Uterus (tissue), 4 donors: ENCODE results near the gene SRRM5. TPM values are rescaled to one million over a fixed set of nuclear protein-coding genes. Genes with fewer than 3 reads are reported as not detected.

Experiments
- DNase-seq, 2 donors: peaks; one replicate each; pipeline ENCODE4 v3.0.0-alpha.2; 2019 to 2020
- H3K27ac ChIP-seq, 2 donors: fragments of 200-600 bp; sonication (generic); 1 replicate in 1 of 2; 2 replicates in 1 of 2; pipeline ENCODE4 v1.5.1; 2016 to 2018
- H3K27me3 ChIP-seq, 2 donors: fragments of 200-600 bp; sonication (generic); one replicate each; pipeline ENCODE4 v1.5.1; 2018 to 2019; ENCODE audit warnings: control low read depth in 1 of 2
- H3K36me3 ChIP-seq, 2 donors: fragments of 200-600 bp; sonication (generic); one replicate each; pipeline ENCODE4 v1.5.1; 2019; ENCODE audit warnings: control low read depth in 1 of 2
- H3K4me1 ChIP-seq, 2 donors: fragments of 200-600 bp; sonication (generic); one replicate each; pipeline ENCODE4 v1.5.1; 2018 to 2019; ENCODE audit warnings: control low read depth in 1 of 2
- H3K4me3 ChIP-seq, 2 donors: fragments of 200-600 bp; sonication (generic); 1 replicate in 1 of 2; 2 replicates in 1 of 2; pipeline ENCODE4 v1.5.1; 2018 to 2019; ENCODE audit warnings: mild to moderate bottlenecking in 1 of 2
- H3K9me3 ChIP-seq, 2 donors: fragments of 200-600 bp; sonication (generic); one replicate each; pipeline ENCODE4 v1.5.1; 2019; ENCODE audit warnings: control low read depth in 1 of 2
- POLR2A ChIP-seq, 2 donors: fragments of 450-650 bp; IDR thresholded peaks; one replicate each; pipeline ENCODE4 v1.6.1; 2016; ENCODE audit warnings: antibody characterized with exemption in 2 of 2, mild to moderate bottlenecking in 1 of 2, moderate library complexity in 1 of 2
- intact Hi-C: fragments of 100-400 bp; cut with DNase I; formaldehyde crosslinking; loops from one replicate; pipeline ENCODE4 v1.15.1; 2023; ENCODE audit warnings: low total_unique reads
- total RNA-seq, 4 donors: library from RNA; depleted of rRNA in 3 of 4; stranded (reverse); fragments of >200 nt in 3 of 4; gene quantifications; one replicate each; pipeline versions ENCODE4 v1.1.0 to v1.2.4, GENCODE V29; 2014 to 2023
- TF ChIP-seq, protein P1 (sequence below), 4 experiments: fragments of 200-600 bp in 2 of 4; fragments of 450-650 bp in 2 of 4; sonication (generic) in 2 of 4; IDR thresholded peaks; one replicate each; pipeline ENCODE4 v1.5.1; 2016 to 2019; ENCODE audit warnings: antibody characterized with exemption in 4 of 4, mild to moderate bottlenecking in 2 of 4, moderate library complexity in 1 of 4
- donor health status: DM: yes; HTN: yes; CAD: no.

Gene SRRM5
- total RNA-seq, 4 donors from 2014 or later, result 0.58 TPM; not detected in 3

GRCh38 chr19:43607238-43608205 is 4.4 kb upstream of the SRRM5 start:
- intact Hi-C loops, result no loop called here
- Histone ChIP-seq H3K27ac (no peak overlapping the region), H3K36me3 (no peaks in the 10 kb centered on the region)

DNA sequence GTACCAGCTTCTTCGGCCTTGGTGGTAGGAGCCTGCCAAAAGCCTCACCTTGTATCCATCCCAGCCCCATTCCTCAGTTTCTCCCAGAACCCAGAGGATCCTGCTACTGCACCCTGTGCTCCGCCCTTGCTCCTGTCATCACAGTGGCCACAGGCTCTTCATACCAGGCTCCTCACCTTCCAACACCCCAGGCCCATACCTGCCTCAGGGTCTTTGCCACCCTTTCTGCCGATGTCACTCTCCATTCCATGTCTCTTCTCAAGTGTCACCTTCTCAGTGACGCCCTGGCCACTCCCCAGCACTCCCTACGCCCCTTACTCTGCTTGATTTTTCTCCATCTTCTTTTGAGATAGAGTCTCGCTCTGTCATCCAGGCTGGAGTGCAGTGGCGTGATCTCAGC is 2.0 kb upstream of the SRRM5 start:
- no peak for DNase-seq
- H3K36me3 ChIP-seq, result no peaks in the 10 kb centered on the region
- H3K4me3 ChIP-seq, result no peak overlapping the region
- no peaks in the 10 kb centered on the region for H3K9me3 ChIP-seq
- intact Hi-C loops, result no loop called here
- TF ChIP-seq POLR2A (IDR thresholded peaks at IDR 0.05), result no peak
- H3K27me3 ChIP-seq, result no peaks in the 10 kb centered on the region
- no peaks in the 10 kb centered on the region for H3K4me1 ChIP-seq
- no peak overlapping the region for H3K27ac ChIP-seq

More at GRCh38 chr19:43607238-43608205, 4.4 kb upstream of the SRRM5 start:
- Histone ChIP-seq H3K9me3 (no peaks in the 10 kb centered on the region), H3K27me3 (no peaks in the 10 kb centered on the region), H3K4me1 (no peaks in the 10 kb centered on the region), H3K4me3 (no peak overlapping the region)
- no peak for DNase-seq
- TF ChIP-seq, protein P1, sequence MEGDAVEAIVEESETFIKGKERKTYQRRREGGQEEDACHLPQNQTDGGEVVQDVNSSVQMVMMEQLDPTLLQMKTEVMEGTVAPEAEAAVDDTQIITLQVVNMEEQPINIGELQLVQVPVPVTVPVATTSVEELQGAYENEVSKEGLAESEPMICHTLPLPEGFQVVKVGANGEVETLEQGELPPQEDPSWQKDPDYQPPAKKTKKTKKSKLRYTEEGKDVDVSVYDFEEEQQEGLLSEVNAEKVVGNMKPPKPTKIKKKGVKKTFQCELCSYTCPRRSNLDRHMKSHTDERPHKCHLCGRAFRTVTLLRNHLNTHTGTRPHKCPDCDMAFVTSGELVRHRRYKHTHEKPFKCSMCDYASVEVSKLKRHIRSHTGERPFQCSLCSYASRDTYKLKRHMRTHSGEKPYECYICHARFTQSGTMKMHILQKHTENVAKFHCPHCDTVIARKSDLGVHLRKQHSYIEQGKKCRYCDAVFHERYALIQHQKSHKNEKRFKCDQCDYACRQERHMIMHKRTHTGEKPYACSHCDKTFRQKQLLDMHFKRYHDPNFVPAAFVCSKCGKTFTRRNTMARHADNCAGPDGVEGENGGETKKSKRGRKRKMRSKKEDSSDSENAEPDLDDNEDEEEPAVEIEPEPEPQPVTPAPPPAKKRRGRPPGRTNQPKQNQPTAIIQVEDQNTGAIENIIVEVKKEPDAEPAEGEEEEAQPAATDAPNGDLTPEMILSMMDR (IDR thresholded peaks at IDR 0.05), result no peak
- no peak for TF ChIP-seq POLR2A (IDR thresholded peaks at IDR 0.05)

GRCh38 chr19:43610493-43610892 is 1.4 kb upstream of the SRRM5 start:
- no peak overlapping the region for H3K4me3 ChIP-seq
- DNase-seq, result no peak
- TF ChIP-seq POLR2A (IDR thresholded peaks at IDR 0.05), result no peak
- TF ChIP-seq, protein P1 (IDR thresholded peaks at IDR 0.05), result no peak
- H3K27ac ChIP-seq, result no peak overlapping the region
- H3K27me3 ChIP-seq, result no peaks in the 10 kb centered on the region
- intact Hi-C loops, result no loop called here
- H3K9me3 ChIP-seq, result no peaks in the 10 kb centered on the region
- H3K36me3 ChIP-seq, result no peaks in the 10 kb centered on the region
- no peaks in the 10 kb centered on the region for H3K4me1 ChIP-seq

GRCh38 chr19:43612374-43612773 is 486 bp downstream of the SRRM5 start:
- intact Hi-C loops, result no loop called here
- Histone ChIP-seq H3K4me1 (no peaks in the 10 kb centered on the region), H3K27ac (no peak overlapping the region), H3K36me3 (no peaks in the 10 kb centered on the region), H3K4me3 (no peak overlapping the region), H3K9me3 (no peaks in the 10 kb centered on the region), H3K27me3 (no peaks in the 10 kb centered on the region)
- no peak for TF ChIP-seq POLR2A (IDR thresholded peaks at IDR 0.05)
- TF ChIP-seq, protein P1 (IDR thresholded peaks at IDR 0.05), result no peak
- DNase-seq, result no peak

DNA sequence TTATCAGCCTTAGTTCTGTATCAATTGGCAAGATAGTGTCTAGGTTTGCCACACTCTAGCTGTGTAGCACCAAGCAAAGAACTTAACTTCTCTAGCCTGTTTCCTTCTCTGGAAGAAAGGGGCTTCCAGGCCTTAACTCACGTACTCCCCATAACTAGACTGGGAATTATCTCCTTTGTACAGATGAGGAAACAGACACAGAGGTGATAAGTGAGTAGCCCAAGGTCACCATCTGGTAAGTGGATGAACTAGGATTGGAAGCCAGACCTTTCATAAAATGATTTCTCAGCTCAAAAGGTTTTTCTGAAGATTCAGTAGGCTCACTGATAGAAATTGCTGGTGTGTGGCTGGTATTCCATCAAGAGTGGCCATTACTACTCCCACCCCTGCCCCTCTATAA is 4.4 kb downstream of the SRRM5 start:
- intact Hi-C loops, result no loop called here
- no peak overlapping the region for H3K27ac ChIP-seq
- TF ChIP-seq, protein P1 (IDR thresholded peaks at IDR 0.05), result no peak
- TF ChIP-seq POLR2A (IDR thresholded peaks at IDR 0.05), result no peak
- H3K36me3 ChIP-seq, result no peaks in the 10 kb centered on the region
- H3K4me1 ChIP-seq, result peaks cover 0 to 5% of the 10 kb centered on the region in 2 donors
- no peaks in the 10 kb centered on the region for H3K9me3 ChIP-seq
- no peak for DNase-seq
- H3K4me3 ChIP-seq, result no peak overlapping the region
- H3K27me3 ChIP-seq, result no peaks in the 10 kb centered on the region
